ENCODE results near the gene BICC1.

- TF ChIP-seq, protein P1, sequence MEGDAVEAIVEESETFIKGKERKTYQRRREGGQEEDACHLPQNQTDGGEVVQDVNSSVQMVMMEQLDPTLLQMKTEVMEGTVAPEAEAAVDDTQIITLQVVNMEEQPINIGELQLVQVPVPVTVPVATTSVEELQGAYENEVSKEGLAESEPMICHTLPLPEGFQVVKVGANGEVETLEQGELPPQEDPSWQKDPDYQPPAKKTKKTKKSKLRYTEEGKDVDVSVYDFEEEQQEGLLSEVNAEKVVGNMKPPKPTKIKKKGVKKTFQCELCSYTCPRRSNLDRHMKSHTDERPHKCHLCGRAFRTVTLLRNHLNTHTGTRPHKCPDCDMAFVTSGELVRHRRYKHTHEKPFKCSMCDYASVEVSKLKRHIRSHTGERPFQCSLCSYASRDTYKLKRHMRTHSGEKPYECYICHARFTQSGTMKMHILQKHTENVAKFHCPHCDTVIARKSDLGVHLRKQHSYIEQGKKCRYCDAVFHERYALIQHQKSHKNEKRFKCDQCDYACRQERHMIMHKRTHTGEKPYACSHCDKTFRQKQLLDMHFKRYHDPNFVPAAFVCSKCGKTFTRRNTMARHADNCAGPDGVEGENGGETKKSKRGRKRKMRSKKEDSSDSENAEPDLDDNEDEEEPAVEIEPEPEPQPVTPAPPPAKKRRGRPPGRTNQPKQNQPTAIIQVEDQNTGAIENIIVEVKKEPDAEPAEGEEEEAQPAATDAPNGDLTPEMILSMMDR (IDR thresholded peaks at IDR 0.05 in 8 of 11, conservative IDR thresholded peaks at IDR 0.05 in 3 of 11) = no peak
- TF ChIP-seq POLR2A (IDR thresholded peaks at IDR 0.05) = no peak
Observed at GRCh38 chr10:58627392-58627791, 114.7 kb downstream of the BICC1 start.

Data from spleen (tissue), 7 donors.